GM12891 (cell line): Measurements from ENCODE around the gene TFRC.

Experiments used
- POLR2A ChIP-seq: IDR thresholded peaks from 2 replicates; pipeline ENCODE4 v1.6.1; 2011; ENCODE audit warnings: low read depth, low read length, control low read depth
- POLR2AphosphoS5 ChIP-seq: IDR thresholded peaks from 2 replicates; pipeline ENCODE4 v1.6.1; 2011; ENCODE audit warnings: low read depth, low read length, control low read depth
- TAF1 ChIP-seq: IDR thresholded peaks from 2 replicates; pipeline ENCODE4 v1.6.1; 2011; ENCODE audit warnings: low read depth, low read length, control low read depth

DNA sequence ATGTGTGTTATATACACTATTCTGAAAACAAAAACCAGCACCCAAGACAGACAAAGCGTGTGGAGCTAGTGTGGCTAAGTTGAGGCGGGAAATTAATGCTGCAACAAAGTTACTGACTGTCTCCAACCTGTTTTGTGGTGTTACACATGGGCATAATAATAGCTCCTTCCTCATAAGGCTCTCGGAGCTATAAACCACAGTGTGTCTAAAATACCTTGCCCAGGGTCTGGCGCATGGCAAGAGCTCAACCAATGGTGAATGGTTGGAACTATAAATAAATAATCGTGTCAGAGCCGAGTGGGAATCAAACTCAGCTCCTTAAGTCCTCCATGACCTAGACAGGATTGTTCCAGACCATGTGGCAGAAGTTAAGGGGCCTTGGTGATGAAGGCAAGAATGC, 35.9 kb upstream of the TFRC start:
- TF ChIP-seq POLR2A (no peak), POLR2AphosphoS5 (no peak), TAF1 (no peak)
